ENCODE data around the gene METTL16. TPM values are rescaled to one million over a fixed set of nuclear protein-coding genes. Genes with fewer than 3 reads are reported as not detected.

The METTL16 gene
- total and polyA plus RNA-seq, 2 experiments from 2014 or later, result 40.1 to 80.8 TPM

DNA sequence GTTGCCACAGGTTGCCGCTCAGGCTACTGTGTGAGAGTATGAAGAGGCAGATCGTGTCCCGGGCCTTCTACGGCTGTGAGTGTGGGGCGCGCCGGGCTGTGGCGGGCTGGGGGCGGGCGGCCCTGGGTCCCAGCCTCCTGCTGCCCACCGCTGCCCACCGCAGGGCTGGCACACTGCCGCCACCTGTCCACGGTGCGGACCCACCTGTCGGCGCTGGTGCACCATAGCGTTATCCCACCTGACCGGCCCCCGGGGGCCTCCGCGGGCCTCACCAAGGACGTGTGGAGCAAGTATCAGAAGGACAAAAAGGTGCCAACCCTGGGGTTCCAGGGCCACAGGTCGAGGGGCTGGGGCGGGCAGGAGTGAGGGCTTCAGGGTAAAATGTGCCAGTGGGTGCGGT, 139.5 kb downstream of the METTL16 start (continued):
- TF ChIP-seq, protein P1, sequence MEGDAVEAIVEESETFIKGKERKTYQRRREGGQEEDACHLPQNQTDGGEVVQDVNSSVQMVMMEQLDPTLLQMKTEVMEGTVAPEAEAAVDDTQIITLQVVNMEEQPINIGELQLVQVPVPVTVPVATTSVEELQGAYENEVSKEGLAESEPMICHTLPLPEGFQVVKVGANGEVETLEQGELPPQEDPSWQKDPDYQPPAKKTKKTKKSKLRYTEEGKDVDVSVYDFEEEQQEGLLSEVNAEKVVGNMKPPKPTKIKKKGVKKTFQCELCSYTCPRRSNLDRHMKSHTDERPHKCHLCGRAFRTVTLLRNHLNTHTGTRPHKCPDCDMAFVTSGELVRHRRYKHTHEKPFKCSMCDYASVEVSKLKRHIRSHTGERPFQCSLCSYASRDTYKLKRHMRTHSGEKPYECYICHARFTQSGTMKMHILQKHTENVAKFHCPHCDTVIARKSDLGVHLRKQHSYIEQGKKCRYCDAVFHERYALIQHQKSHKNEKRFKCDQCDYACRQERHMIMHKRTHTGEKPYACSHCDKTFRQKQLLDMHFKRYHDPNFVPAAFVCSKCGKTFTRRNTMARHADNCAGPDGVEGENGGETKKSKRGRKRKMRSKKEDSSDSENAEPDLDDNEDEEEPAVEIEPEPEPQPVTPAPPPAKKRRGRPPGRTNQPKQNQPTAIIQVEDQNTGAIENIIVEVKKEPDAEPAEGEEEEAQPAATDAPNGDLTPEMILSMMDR (conservative IDR thresholded peaks at IDR 0.05; ENCODE audit: low read depth in 2 of 2), result no peak
- TF ChIP-seq CREB1 (CRISPR knock-in tag; IDR thresholded peaks at IDR 0.05; ENCODE audit: low read depth) (no peak), STAT1 (IDR thresholded peaks at IDR 0.05; ENCODE audit: unreplicated experiment) (no peak), ETS1 (IDR thresholded peaks at IDR 0.05) (no peak), EZH2 (IDR thresholded peaks at IDR 0.05; ENCODE audit: low read depth, unreplicated experiment) (no peak), ZNF331 (CRISPR knock-in tag; IDR thresholded peaks at IDR 0.05; ENCODE audit: low read depth) (no peak)

DNA sequence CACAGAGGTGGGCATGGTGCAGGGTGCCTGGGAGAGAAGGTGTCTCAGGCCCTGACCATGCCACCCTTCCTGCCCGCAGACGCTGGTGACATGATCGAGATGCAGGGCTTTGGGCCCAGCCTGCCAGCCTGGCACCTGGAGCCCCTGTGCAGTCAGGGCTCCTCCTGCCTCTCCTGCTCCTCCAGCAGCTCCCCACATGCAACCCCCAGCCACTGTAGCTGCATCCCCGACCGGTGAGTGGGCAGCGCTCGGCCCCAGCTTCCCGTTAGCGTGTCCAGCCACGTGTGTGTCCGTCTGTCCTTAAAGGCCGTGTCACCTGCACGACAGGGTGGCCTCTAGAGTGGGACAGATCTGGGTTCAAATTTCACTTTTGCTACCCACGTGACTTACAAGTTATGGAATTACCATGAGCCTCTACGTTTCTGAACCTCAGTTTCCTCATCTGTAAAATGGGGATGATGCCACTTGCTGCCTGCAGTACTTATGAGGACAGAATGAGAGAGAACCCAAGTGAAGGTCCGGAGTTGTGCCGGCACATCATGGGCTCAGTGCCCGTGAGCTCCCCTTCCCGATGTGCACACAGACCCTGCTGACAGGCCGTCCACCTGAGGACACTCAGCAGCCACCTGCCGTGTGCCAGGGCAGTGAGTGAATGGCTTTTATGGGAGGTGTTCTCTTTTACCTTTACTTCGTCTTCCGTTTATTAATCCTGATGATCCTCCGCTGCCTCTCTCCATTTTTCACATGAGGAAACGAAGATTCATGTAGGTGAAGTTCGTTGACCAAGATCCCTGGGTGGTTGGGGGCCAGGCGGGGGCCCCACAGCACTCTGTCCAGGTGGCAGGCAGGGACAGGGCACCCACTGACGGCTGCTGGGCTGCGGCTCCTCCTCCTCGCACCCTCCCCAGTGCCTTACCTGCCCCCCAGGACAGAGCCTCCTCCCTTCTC, 140.2 kb downstream of the METTL16 start:
- Histone ChIP-seq H3K27ac (ENCODE audit: low read depth) (no peak overlapping the region), H3K79me2 (replicated peaks; ENCODE audit: insufficient read depth) (no peaks in the 10 kb centered on the region), H3K4me1 (ENCODE audit: insufficient read depth) (no peaks in the 10 kb centered on the region; the same call in 1 of the 2 replicates), H3K4me3 (no peak overlapping the region), H3K4me2 (no peak overlapping the region), H4K20me1 (replicated peaks; ENCODE audit: insufficient read depth) (no peaks in the 10 kb centered on the region; the same call in none of the 2 replicates), H3F3A (replicated peaks; ENCODE audit: low read depth) (0 out of 2 replicates have a peak, but pooled peaks cover 3% of the 10 kb centered on the region), H3K9me2 (ENCODE audit: insufficient read depth) (no peaks in the 10 kb centered on the region), H3K36me3 (ENCODE audit: insufficient read depth) (no peaks in the 10 kb centered on the region), H3K27me3 (ENCODE audit: insufficient read depth) (no peaks in the 10 kb centered on the region), H2AFZ (no peak overlapping the region)
- no peak for DNase-seq (ENCODE audit: low spot score)
- Mint-ChIP-seq H3K9me3 (no peaks in the 10 kb centered on the region), H3K4me1 (peaks cover 21% of the 10 kb centered on the region), H3K36me3 (ENCODE audit: low read depth) (peaks cover 17% of the 10 kb centered on the region), H3K27me3 (ENCODE audit: insufficient read depth, low read depth, poor library complexity) (peaks cover 22% of the 10 kb centered on the region), H3K4me3 (no peak overlapping the region), H3K27ac (no peak overlapping the region)
- no peak for ATAC-seq
- TF ChIP-seq ETS1 (IDR thresholded peaks at IDR 0.05) (no peak), ZNF331 (CRISPR knock-in tag; IDR thresholded peaks at IDR 0.05; ENCODE audit: low read depth) (no peak), STAT1 (IDR thresholded peaks at IDR 0.05; ENCODE audit: unreplicated experiment) (no peak), ZNF114 (CRISPR knock-in tag; IDR thresholded peaks at IDR 0.05) (no peak), POLR2AphosphoS5 (IDR thresholded peaks at IDR 0.05; ENCODE audit: low read depth) (no peak), JUNB (IDR thresholded peaks at IDR 0.05; ENCODE audit: unreplicated experiment) (no peak), CREB1 (CRISPR knock-in tag; IDR thresholded peaks at IDR 0.05; ENCODE audit: low read depth) (no peak), NANOG (IDR thresholded peaks at IDR 0.05; ENCODE audit: borderline replicate concordance) (no peak), EZH2 (IDR thresholded peaks at IDR 0.05; ENCODE audit: low read depth, unreplicated experiment) (no peak)
- TF ChIP-seq, protein P1 (conservative IDR thresholded peaks at IDR 0.05; ENCODE audit: low read depth in 2 of 2), result no peak
- TF ChIP-seq, protein P2, sequence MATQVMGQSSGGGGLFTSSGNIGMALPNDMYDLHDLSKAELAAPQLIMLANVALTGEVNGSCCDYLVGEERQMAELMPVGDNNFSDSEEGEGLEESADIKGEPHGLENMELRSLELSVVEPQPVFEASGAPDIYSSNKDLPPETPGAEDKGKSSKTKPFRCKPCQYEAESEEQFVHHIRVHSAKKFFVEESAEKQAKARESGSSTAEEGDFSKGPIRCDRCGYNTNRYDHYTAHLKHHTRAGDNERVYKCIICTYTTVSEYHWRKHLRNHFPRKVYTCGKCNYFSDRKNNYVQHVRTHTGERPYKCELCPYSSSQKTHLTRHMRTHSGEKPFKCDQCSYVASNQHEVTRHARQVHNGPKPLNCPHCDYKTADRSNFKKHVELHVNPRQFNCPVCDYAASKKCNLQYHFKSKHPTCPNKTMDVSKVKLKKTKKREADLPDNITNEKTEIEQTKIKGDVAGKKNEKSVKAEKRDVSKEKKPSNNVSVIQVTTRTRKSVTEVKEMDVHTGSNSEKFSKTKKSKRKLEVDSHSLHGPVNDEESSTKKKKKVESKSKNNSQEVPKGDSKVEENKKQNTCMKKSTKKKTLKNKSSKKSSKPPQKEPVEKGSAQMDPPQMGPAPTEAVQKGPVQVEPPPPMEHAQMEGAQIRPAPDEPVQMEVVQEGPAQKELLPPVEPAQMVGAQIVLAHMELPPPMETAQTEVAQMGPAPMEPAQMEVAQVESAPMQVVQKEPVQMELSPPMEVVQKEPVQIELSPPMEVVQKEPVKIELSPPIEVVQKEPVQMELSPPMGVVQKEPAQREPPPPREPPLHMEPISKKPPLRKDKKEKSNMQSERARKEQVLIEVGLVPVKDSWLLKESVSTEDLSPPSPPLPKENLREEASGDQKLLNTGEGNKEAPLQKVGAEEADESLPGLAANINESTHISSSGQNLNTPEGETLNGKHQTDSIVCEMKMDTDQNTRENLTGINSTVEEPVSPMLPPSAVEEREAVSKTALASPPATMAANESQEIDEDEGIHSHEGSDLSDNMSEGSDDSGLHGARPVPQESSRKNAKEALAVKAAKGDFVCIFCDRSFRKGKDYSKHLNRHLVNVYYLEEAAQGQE (IDR thresholded peaks at IDR 0.05; ENCODE audit: unreplicated experiment), result no peak

Data from GM23338 (cell line).